ENCODE data around the gene TMEM131L.
"Not testable (repeated sequence)": the region's sequence is repeated elsewhere in the genome, so short reads cannot be mapped to it uniquely, and the experiment has no call there.

The TMEM131L gene

DNA sequence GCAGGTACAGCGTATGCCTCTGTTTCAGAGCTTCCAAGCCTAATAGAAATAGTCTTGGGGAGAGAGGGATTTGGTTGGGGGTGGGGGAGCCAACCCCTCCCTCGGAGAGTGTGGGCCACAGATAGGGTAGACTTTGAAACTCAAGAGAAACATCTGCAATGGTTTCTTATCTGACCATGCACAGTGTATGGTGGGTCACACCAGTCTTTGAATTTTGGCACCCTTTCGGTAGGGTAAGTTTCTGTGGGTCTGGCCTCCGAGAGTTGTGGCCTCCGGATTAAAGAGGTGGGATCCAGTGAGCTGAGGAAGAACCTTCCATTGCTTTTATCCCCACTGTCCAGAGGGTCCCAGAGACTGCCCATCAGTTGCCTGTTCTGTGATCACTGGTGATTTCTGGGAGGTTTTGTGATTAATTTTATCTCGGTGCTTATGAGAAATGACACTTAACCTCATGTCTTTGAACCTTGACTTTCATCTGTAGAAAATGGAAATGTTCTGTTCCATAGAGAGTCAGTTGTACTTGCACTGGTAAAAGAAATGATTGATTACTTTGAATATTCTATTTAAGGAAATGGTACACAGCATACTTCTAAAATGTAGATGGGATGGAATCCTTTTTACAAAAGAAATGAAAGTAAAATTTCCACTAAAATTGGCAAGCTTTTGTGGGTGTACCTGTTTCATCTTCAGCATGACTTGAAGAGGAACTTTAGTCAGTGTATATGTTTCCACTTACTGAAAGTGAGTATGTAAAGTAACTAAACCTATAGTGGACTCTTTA is 62.7 kb downstream of the TMEM131L start:
- no peak for DNase-seq

DNA sequence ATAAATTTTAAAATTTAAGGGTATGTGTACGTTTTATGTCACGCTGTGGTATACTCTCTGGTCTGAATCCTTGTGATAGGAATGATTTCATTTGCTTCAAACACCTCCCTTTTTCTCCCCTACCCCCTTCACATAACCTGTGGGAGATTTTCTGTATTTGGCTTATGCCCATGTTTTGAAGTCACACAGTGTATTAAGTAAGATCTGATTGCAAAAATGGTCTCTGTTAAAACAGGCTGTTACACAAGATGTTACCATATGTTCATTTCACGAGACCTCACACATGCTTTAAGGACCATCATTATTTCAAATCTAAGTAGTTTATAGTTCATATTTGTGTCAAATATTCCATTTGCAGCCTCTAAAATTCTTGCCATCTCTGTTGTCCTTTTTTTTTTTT is 63.5 kb downstream of the TMEM131L start:
- no peak for DNase-seq

DNA sequence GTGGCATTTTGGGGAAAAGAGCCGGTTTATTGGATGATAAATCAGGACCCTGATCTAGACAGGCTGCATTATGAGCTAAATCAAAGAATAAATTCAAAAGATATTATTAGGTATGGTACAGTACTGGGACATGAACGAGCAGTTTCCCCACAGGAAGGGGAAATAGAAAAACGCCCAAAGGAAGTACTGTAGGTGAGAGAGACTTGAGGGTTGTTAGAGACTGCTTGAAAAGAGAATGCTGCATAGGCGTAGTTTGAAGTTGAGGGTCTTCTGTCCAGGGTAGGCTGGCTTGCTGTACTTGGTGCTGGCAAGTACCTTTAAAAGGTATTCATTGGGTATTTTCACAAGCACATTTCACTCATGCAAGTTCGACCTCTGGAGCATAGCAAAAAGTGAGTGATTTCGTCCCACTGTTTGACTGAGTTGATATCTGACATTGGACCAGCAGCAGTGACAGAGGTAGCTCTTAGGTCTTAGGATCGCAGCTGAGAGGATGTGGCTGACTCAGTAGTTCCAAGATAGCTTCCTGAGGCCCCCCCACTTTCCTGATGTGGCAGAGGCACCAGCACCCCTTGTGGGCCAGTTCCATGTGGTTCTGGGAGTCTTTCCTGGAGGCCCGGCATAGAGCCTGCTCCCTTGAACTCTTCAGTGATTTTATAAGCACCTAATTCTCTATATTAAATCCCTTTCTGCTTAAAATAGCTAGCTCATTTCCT is 64.3 kb downstream of the TMEM131L start:
- DNase-seq, result no peak

DNA sequence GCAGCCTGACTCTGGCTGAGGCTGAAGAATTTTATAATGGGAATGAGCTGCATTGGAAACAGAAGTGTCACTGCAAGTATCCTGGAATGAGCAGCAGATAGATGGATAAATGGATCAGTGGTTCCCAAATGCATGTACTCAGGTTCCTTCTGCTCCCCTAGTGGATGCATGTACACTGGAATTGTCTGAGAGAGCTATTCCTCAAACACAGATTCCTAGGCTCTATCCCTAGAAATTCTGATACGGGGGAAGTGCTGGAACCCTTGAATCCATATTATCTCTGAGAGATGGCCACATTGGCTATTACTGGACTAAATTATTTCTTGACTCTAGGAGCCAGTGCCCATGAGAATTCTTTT is 64.8 kb downstream of the TMEM131L start:
- DNase-seq, result no peak

DNA sequence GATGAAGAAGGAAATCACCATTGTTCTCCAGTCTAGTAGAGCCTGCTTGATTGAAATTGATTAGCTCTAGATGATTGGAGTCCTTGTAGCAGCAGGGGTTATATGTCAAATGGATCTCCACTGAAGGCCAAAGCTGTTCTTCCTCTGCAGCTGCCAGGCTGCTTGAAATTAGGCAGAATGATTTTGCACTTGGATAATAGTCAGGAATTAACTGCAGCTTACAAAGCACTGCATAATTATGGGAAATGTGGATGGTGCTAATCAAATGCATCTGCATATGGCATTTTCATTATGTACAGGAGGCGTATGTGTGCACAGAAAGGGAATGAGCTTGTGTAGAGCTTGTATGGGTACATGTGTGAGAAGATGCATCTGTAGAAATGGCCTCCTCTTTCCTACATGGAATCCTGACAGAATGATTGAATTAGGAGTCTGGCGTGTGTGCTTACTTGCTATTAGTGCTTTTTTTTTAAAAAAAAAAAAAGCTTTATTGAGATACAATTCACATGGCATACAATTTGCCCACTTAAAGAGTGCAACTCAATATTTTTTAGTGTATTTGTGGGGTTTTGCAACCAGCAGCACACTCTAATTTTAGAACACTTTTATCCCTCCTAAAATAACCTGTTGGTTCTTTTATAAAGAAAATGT is 65.9 kb downstream of the TMEM131L start:
- no peak for DNase-seq

DNA sequence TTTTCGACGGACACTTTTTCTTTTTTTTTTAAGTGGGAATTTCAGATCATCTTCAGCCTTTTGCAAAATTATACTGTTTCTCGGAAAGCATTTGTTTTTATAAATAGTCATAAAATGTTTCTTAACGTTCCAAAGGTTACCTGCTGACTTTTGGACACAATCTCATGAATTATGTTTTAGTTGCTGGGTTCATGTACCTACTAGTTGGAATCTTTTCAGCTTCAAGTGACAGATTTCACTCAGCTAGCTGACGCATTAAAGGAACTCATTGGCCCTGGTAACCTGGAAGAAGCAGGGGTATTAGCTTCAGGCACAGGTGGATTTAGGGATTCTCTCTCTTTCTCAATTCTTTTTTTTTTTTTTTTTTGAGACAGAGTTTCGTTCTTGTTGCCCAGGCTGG is 66.5 kb downstream of the TMEM131L start:
- no peak for DNase-seq

DNA sequence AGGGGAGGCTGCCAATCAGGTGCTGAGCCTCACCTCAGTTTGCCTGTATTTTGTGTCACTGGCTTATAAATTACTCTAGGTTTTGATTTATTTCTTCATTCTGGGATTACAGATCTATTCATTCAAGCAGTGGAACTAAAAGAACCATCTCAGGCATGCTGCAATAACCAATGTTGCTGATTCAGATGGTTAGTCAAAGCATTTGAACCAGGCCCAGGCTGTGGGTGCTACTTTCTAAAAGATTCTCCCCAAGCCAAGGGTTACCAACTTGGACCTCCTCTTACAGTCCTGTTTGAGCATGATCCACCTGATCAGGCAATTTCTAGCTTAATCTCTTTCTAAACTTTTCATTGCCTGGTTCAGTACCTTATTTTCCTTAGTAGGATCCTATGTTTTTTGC is 67.2 kb downstream of the TMEM131L start:
- no peak for DNase-seq

DNA sequence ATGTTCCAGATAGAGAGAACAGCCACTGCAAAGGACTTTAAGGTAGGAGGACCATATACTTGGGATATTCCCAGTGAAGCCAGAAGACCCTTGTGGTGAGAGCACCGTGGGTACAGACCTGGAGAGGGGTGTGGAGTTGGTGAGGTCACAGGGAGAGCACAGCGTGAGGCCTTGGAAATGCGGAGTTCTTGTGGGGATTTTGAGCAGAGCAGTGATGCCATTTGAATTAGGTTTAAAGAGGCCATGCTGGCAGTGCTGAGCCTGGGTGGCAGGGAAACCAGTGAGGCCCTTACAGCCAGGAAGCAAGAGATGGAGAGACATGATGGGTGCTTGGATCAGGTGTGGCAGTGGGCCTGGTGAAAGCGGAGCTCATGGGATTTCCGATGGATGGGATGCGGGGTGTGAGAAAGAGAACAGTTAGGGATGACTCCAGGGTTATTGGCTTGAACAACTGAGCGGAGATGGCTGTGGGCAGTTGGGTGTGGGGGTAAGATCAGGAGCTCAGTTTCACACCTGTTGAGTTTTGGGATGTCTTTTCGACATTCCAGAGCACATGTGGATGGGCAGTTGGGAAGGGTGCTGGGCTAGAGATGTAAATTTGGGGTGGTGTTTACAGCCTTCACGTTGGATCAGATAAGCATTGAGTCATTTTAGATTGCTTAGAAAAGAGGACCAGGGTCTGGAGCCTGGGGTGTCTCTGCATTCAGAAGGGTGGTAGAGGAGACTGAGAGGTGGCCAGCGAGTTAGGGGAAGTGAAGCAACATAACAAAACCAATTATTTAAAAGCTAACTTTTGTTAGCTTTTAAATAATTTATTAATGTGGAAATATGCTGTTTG is 68.9 kb downstream of the TMEM131L start:
- DNase-seq, result no peak

DNA sequence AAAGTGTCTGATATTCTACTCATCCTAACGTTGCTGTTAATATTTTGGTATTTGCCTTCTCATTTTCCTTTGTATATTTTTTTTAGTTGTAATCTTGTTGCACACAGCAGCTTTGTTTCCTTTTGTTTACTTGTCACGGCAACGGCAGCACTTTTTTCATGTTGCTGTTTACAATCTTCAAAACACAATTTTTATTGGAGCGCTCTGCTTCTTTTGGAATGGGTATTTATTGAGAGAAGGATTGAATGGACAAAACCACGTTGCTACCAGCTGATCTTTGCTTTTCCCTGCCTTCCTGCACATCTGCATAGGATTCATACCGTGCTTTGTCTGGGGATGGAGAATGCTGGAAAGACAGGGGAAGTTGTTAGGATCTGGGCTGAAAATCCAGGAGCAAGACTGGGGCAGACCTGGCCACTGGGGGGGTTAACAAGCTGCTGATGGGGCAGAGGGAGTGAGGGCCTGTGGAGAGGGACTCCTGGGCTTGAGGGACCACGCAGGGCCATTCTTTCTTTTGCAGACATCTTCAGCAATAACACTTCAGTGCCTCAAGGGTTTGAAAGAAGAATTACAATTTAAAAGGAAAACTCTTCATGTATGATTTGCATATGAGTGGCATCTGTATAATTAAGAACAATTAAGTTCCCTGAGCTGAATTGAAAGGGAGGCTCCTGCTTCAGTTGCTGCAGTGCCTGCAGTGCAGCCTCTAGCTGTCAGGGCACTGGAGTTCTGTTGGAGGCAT is 69.8 kb downstream of the TMEM131L start:
- DNase-seq, result no peak

DNA sequence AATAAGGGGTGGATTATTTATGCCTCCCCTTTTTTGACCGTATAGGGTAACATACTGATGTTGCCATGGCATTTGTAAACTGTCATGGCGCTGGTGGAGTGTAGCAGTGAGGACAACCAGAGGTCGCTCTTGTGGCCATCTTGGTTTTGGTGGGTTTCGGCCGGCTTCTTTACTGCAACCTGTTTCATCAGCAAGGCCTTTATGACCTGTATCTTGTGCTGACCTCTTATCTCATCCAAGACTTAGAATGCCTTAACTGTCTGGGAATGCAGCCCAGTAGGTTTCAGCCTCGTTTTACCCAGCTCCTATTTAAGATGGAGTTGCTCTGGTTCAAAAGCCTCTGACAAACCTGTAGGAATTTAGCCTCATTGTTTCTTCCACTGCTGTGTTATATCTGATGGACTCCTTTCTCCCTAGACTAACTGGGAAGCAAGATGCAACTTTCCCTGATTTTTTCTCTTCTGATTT is 71.4 kb downstream of the TMEM131L start:
- DNase-seq, result no peak

DNA sequence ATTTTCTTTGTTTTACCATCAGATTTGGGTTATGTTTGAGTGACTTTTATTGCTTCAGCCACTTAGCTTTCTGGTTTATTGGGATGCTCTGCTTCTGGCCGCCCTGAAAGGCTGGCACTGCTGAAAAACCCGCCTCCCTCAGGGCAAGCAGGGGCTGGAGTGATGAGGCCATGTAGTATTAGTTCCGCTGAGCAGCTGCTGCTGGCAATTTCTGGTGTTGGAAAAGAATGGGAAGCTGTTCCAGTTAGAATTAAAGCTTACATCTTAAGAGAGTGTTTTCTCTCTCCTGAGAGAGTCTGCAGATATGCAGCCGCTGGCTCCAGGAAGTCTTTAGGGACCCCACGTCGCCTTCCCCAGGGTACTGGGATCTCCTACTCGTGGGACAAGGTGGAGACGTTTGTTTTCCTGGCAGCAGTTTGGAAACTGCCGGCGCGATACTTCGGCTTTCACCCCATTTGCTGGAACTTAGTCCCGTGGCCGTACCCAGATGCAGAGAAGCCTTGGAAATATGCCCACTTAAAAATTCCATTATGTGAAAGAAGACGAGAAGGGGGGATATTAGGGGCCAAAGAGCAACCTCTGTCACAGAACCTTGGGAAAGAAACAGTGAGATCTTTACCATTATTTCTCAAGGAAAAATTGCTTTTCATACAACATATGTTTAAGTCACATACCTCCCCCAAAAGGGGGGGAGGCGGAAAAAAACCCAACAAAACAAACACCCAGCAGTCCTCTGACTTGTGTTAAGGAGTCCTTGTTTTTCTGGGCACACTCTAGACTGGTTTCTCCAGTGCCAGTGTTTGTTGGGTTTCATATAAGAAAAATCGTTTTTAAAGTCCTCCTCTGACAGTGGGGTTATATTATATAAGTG is 72.6 kb downstream of the TMEM131L start:
- DNase-seq, result no peak

DNA sequence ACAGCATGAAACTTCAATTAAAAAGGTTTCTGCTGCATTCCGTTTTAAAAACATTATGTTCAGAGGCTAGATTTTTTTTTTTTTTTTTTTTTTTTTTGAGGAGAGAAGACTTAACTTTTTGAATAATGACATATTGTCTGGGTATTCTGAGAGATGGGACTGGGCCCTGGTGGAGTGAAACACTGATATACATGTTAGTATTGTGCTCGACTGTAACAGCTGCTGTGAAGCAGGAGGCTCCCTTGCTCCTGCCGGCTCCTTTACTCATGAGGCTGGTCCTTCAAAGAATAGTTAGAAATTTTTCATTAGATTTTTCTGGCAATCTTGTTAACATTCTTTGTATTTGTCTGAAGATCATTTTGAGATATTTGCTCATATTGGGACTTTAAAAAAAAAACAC is 73.3 kb downstream of the TMEM131L start:
- no peak for DNase-seq

DNA sequence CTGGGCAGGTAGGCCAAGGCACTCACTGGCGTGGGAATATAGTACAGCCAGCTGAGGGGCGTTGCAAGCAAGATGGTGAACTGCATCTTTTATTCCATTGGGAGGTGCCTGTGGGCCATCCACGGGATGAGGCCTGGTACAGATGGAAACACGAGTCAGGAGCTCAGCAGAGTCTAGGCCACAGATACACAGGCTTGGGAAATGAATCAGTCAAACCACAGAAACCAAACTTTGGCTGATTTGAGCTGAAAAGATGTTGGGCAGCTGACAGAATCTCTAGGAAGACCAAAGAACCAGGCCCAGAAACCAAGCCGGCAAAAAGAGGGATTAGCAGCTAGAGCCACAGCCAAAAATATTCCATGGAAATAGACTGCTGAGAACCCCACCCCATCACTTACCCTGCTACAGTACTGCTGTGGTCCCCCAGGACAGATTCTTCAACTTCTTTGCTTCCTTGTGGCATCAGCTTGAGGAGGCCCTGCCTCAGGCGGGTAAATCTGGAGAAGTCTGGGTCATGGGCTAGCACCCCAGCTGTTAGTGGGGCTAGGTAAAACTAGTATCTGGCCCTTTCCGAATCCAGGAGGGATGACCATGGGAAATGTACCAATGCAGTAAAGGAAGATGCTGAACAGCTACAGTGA is 75.4 kb downstream of the TMEM131L start:
- DNase-seq, result no peak

DNA sequence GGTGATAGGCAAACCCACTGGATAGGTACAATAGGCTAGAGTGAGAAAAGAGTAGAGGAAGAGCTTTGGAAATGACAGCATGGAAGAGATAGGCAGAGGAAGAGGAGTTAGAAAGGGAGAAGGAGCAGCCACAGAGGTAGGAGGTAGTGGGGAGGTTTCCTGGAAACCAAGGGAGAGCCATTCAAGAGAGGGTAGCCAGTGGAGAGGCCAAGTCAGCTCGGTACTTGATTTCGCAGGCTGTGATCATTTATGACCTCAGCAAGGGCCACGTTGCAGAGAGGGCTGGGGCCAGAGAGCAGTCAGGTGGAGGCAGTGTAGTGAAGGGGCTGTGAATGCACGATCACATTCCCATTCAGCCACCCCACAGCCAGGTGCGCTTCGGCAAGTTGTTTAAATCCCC is 76.0 kb downstream of the TMEM131L start:
- DNase-seq, result no peak

DNA sequence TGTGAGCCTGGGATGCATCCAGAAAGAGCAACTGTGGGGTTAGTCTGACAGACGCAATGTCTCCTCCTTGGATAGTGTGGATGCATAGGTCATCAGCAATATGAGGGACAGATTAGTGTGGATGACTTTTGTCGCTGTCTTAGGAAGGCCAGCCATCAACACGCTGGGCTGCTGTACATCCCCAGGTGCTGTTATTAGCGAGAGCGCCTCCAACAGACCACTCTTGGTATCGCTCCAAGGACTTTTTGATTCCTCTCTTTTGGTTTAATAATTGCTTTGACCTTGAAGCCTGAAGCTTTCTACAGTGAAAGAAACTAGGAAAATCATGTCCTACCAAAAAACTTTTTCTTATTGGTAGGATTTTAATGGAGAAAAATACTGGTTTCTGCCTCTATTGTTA is 76.7 kb downstream of the TMEM131L start:
- no peak for DNase-seq

DNA sequence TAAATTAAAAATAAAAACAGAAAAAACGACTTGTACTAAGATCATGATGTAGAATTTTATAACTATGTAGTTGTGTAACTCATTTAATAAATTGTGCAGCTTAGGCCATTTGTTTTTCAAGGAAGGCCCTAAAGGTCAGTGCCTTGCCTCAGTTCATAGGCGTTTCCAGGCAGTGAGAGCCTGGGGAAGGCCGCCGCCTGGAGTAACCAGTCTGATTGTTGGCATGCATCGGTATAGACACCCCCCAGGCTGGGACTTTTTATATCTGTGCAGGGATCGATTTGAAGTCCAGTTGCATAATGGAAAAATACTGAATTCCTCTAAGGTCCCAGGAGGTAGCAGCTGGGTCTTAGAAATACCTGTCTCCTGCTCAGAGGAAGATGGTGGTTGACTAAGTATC is 77.2 kb downstream of the TMEM131L start:
- no peak for DNase-seq

DNA sequence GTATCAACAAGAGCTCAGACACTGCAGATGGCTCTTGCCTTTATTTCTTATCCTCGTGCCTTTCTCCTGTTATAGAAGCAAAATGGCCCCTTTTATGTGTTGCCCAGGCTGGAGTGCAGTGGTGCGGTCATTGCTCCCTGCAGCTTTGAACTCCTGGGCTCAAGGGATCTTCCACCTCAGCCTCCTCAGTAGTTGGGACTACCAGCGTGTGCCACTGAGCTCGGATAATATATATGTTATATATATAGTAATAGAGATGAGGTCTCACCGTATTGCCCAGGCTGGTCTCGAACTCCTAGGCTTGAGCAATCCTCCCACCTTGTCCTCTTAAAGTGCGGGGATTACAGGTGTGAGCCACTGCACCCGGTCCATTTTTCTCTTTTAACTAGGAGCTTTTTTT is 79.7 kb downstream of the TMEM131L start:
- DNase-seq, result no peak

DNA sequence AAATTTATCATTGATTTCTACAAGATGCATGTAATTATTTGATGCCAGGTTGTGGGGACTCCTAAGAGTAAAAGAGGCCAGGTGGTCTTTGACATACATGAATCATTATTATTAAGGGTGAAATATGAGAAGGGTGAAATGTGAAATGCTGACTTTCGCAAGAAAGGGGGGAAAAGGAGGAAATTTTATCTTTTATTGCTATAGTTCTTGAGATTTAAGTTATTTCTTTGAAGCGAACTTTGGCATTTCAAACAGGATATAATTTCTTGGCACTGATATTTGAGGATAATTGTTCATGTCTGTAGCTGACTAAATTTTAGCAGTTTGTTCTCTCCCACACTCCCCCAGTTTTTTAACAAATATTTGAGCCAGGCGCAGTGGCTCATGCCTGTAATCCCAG is 80.1 kb downstream of the TMEM131L start:
- DNase-seq, result no peak

DNA sequence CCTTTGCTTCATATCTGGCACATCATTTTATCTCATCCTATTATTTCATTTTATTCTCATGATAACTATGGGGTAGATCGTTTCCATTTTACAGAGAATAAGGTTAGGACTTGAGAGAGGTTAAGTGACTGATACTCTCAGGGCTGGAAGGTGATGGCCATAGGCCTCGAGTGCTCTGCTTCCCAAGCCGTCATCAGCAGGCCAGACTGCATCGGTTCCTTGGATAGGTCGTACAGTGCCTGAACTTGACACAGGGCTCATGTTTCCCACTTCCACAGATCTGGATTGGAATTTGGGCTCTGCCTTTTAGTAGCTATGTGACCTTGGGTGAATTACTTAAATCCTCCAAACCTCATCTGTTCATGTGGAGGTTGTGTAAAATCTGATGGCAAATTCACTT is 81.4 kb downstream of the TMEM131L start:
- no peak for DNase-seq

DNA sequence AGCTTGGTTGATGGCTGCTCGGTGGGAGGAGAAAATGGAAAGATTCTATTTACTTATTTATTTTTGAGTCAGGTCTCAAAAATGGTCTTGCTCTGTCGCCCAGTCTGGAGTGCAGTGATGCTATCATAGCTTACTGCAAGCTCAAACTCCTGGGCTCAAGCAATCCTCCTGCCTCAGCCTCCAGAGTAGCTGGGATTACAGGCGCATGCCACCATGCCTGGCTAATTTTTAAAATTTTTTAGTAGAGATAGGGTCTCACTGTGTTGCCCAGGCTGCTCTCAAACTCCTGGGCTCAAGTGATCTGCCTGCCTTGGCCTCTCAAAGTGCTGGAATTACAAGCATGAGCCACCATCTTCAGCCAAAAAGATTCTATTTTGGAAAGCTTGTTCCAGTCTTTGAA is 82.7 kb downstream of the TMEM131L start:
- DNase-seq, result not testable (repeated sequence)

DNA sequence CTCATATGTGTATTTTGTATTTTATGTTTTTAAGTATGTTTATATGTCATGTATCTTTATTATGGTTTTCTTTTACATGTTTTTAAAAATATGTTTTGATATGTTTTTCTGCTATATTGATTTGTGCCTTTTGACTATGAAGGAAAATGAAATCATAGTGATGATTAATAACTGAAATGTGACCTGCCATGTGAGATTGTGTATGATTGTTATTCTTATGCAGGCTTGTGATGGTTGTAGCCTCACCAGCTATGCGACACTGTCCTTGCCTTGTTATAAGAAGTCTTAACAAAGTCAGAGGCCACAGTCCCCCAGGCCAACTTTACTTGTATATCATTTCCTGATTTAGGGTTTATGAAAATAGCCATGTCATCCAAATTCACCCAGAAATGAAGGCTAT is 83.2 kb downstream of the TMEM131L start:
- no peak for DNase-seq
